IMR-90 (cell line): ENCODE data around the gene DACH1. TPM values are rescaled to one million over a fixed set of nuclear protein-coding genes. Genes with fewer than 3 reads are reported as not detected.
A peak's percentile ranks its signal among the peaks of the same experiment; 100 is the strongest.

Experiments used
- ATAC-seq: fragments of 200-7000 bp; cut with Tn5 transposase; 2 replicates; pipeline ENCODE4 v1.9.1; 2020; ENCODE audit warnings: low read depth, mild to moderate bottlenecking, moderate library complexity
- BruUV-seq: library from RNA; stranded (reverse); fragments of 400-500 nt; replicated peaks from 2 replicates; lab custom pipeline; 2021; lab: Mats Ljungman, UMichigan
- CTCF ChIA-PET: fragments of 300-600 bp; formaldehyde crosslinking; extraction: SDS; loops from one replicate; lab custom pipeline; 2021; ENCODE audit warnings: antibody characterized with exemption; lab: Yijun Ruan, JAX
- POLR2A ChIA-PET: fragments of 300-600 bp; sonication (Branson Sonifier 250); formaldehyde crosslinking; loops from one replicate; lab custom pipeline; 2022; ENCODE audit warnings: antibody characterized with exemption; ENCODE audit not compliant: unreplicated experiment; lab: Charles Lee
- DNase-seq: peaks from one replicate; pipeline ENCODE4 v3.0.0; 2013
- H2AFZ ChIP-seq: replicated peaks from 2 replicates; pipeline ENCODE3; 2013; ENCODE audit warnings: low read length, mild to moderate bottlenecking; ENCODE audit not compliant: poor library complexity
- H2AK5ac ChIP-seq: 2 replicates; pipeline ENCODE4 v1.6.1; 2013; ENCODE audit warnings: low read depth, low read length, inconsistent platforms
- H2AK9ac ChIP-seq: replicated peaks from 2 replicates; pipeline ENCODE3; 2013; ENCODE audit warnings: mild to moderate bottlenecking, low read depth, low read length, moderate library complexity; ENCODE audit not compliant: poor library complexity
- H2BK120ac ChIP-seq: 2 replicates; pipeline ENCODE4 v1.6.1; 2013; ENCODE audit warnings: low read depth, low read length, inconsistent platforms
- H2BK15ac ChIP-seq: 3 replicates; pipeline ENCODE4 v1.6.1; 2013; ENCODE audit warnings: low read depth, low read length, inconsistent platforms
- H2BK20ac ChIP-seq: 2 replicates; pipeline ENCODE4 v1.6.1; 2013; ENCODE audit warnings: low read depth, mild to moderate bottlenecking, inconsistent platforms, low read length, moderate library complexity
- H2BK5ac ChIP-seq: 2 replicates; pipeline ENCODE4 v1.6.1; 2013; ENCODE audit warnings: mild to moderate bottlenecking, low read depth, low read length, inconsistent platforms; ENCODE audit not compliant: poor library complexity, severe bottlenecking
- H3K14ac ChIP-seq: replicated peaks from 2 replicates; pipeline ENCODE4 v1.6.1; 2013; ENCODE audit warnings: low read depth, low read length, inconsistent platforms
- H3K18ac ChIP-seq: 2 replicates; pipeline ENCODE4 v1.6.1; 2013; ENCODE audit warnings: low read depth, low read length, control low read depth
- H3K23ac ChIP-seq: 2 replicates; pipeline ENCODE4 v1.6.1; 2013; ENCODE audit warnings: low read depth, low read length, inconsistent platforms
- H3K27ac ChIP-seq: 2 replicates; pipeline ENCODE4 v1.5.1; 2013; ENCODE audit warnings: mild to moderate bottlenecking, control low read depth, low read length; ENCODE audit not compliant: insufficient read depth
- H3K27me3 ChIP-seq: 2 replicates; pipeline ENCODE4 v1.6.1; 2013; ENCODE audit warnings: low read length; ENCODE audit not compliant: control insufficient read depth, insufficient read depth
- H3K36me3 ChIP-seq: 2 replicates; pipeline ENCODE4 v1.6.1; 2013; ENCODE audit warnings: low read length, mixed read lengths; ENCODE audit not compliant: control insufficient read depth, insufficient read depth
- H3K4ac ChIP-seq: 2 replicates; pipeline ENCODE4 v1.6.1; 2013; ENCODE audit warnings: low read depth, low read length, inconsistent platforms
- H3K4me1 ChIP-seq: 2 replicates; pipeline ENCODE4 v1.6.1; 2013; ENCODE audit warnings: low read length, mixed read lengths; ENCODE audit not compliant: control insufficient read depth, insufficient read depth
- H3K4me2 ChIP-seq: 2 replicates; pipeline ENCODE4 v1.6.1; 2013; ENCODE audit warnings: low read depth, mild to moderate bottlenecking, control low read depth, low read length, moderate library complexity
- H3K4me3 ChIP-seq: 2 replicates; pipeline ENCODE4 v1.5.1; 2013; ENCODE audit warnings: low read depth, mild to moderate bottlenecking, control low read depth, low read length, moderate library complexity; ENCODE audit not compliant: insufficient read depth
- H3K56ac ChIP-seq: 2 replicates; pipeline ENCODE4 v1.6.1; 2013; ENCODE audit warnings: low read length, inconsistent platforms; ENCODE audit not compliant: insufficient read depth; ENCODE audit errors: extremely low read depth
- H3K79me1 ChIP-seq, 2 experiments: 2 replicates each; pipeline ENCODE4 v1.6.1; 2013; ENCODE audit warnings: low read length in 2 of 2, inconsistent platforms in 1 of 2, low read depth in 1 of 2
- H3K9ac ChIP-seq: 2 replicates; pipeline ENCODE4 v1.6.1; 2013; ENCODE audit warnings: low read depth, low read length, control low read depth
- H3K9me1 ChIP-seq: 2 replicates; pipeline ENCODE4 v1.6.1; 2013; ENCODE audit warnings: low read length, inconsistent platforms; ENCODE audit not compliant: insufficient read depth
- H3K9me3 ChIP-seq: 2 replicates; pipeline ENCODE4 v1.6.1; 2013; ENCODE audit warnings: low read length; ENCODE audit not compliant: control insufficient read depth, insufficient read depth
- H4K20me1 ChIP-seq: 2 replicates; pipeline ENCODE4 v1.6.1; 2013; ENCODE audit warnings: low read length, inconsistent platforms; ENCODE audit not compliant: insufficient read depth
- H4K5ac ChIP-seq: 2 replicates; pipeline ENCODE4 v1.6.1; 2013; ENCODE audit warnings: mild to moderate bottlenecking, low read depth, low read length, control low read depth
- H4K8ac ChIP-seq, 2 experiments: 2 replicates each; pipeline ENCODE4 v1.6.1; 2013; ENCODE audit warnings: low read depth in 2 of 2, low read length in 2 of 2, control low read depth in 1 of 2, inconsistent platforms in 1 of 2
- H4K91ac ChIP-seq: 2 replicates; pipeline ENCODE4 v1.6.1; 2013; ENCODE audit warnings: low read depth, low read length, inconsistent platforms; ENCODE audit not compliant: insufficient read depth
- CEBPB ChIP-seq: IDR thresholded peaks from 2 replicates; pipeline ENCODE4 v1.6.1; 2012; ENCODE audit warnings: low read depth, low read length, improper control_type of control experiment
- CHD1 ChIP-seq: IDR thresholded peaks from 2 replicates; pipeline ENCODE4 v1.6.1; 2012; ENCODE audit warnings: low read depth, low read length, improper control_type of control experiment
- MAFK ChIP-seq: IDR thresholded peaks from 2 replicates; pipeline ENCODE4 v1.6.1; 2012; ENCODE audit warnings: low read depth, low read length, improper control_type of control experiment
- MAZ ChIP-seq: IDR thresholded peaks from 2 replicates; pipeline ENCODE4 v1.6.1; 2012; ENCODE audit warnings: low read depth, mild to moderate bottlenecking, low read length, improper control_type of control experiment, moderate library complexity, borderline replicate concordance
- NFE2L2 ChIP-seq: fragments of 150-350 bp; IDR thresholded peaks from 2 replicates; pipeline ENCODE4 v1.6.1; 2016; ENCODE audit warnings: low read depth, mild to moderate bottlenecking, low read length
- RFX5 ChIP-seq: IDR thresholded peaks from 2 replicates; pipeline ENCODE4 v1.8.0; 2012; ENCODE audit warnings: low read depth, mild to moderate bottlenecking, low read length, moderate library complexity
- SMC3 ChIP-seq: fragments of 150-350 bp; IDR thresholded peaks from 2 replicates; pipeline ENCODE4 v1.6.1; 2016; ENCODE audit warnings: low read depth, mild to moderate bottlenecking, antibody characterized with exemption, low read length, moderate library complexity
- dilution Hi-C: fragments of 300-500 bp; cut with HindIII; formaldehyde crosslinking; loops from one replicate; pipeline ENCODE4 v1.14.3; 2018; ENCODE audit warnings: low sequenced_read_pairs; ENCODE audit not compliant: unreplicated experiment
- in situ Hi-C: fragments of 300-500 bp; cut with MboI; formaldehyde crosslinking; loops from 3 replicates; pipeline ENCODE4 v1.14.3; 2019; ENCODE audit warnings: low sequenced_read_pairs, inconsistent platforms, mixed read lengths
- intact Hi-C: fragments of 100-400 bp; cut with micrococcal nuclease; formaldehyde crosslinking; loops from 2 replicates; pipeline ENCODE4 v1.10.0; 2022
- polyA plus RNA-seq, 3 experiments: library from polyadenylated mRNA; depleted of rRNA; stranded (reverse); fragments of >200 nt; gene quantifications; 2 replicates each; pipeline ENCODE4 v1.2.3, GENCODE V29; 2012; ENCODE audit warnings: low replicate concordance in 1 of 3
- total RNA-seq: library from RNA; depleted of rRNA; stranded (reverse); fragments of >200 nt; gene quantifications from 2 replicates; pipeline ENCODE4 v1.2.3, GENCODE V29; 2012

Gene DACH1
- total and polyA plus RNA-seq, 2 of the 4 experiments (the other 2 are of a cell fraction), result not detected

GRCh38 chr13:71618159-71618558 is 248.8 kb downstream of the DACH1 start:
- H4K91ac ChIP-seq, result no peak overlapping the region
- intact Hi-C loops, result no loop called here
- POLR2A ChIA-PET, result no interaction called here
- no peak overlapping the region for H2BK120ac ChIP-seq
- DNase-seq, result peak; percentile 53
- H3K9me3 ChIP-seq, result no peaks in the 10 kb centered on the region
- no peaks in the 10 kb centered on the region for H3K9me1 ChIP-seq
- no peak overlapping the region for H4K8ac ChIP-seq
- H3K36me3 ChIP-seq, result no peaks in the 10 kb centered on the region
- H2AK5ac ChIP-seq, result no peak overlapping the region
- no peaks in the 10 kb centered on the region for H3K4me1 ChIP-seq
- no peak overlapping the region for H3K4me2 ChIP-seq
- BruUV-seq, result no TSS peak
- TF ChIP-seq CHD1 (no peak), CEBPB (no peak), NFE2L2 (no peak), MAZ (no peak), MAFK (0 out of 2 replicates have a peak, but pooled peaks have one; percentile 9), RFX5 (no peak), SMC3 (no peak)
- no peak overlapping the region for H2BK20ac ChIP-seq
- no peak overlapping the region for H3K18ac ChIP-seq
- H3K9ac ChIP-seq, result no peak overlapping the region
- no peak overlapping the region for H3K14ac ChIP-seq
- no peak overlapping the region for H2BK15ac ChIP-seq
- H3K4ac ChIP-seq, result no peak overlapping the region
- no peak overlapping the region for H2AFZ ChIP-seq
- no peak overlapping the region for H3K23ac ChIP-seq
- H3K27me3 ChIP-seq, result no peaks in the 10 kb centered on the region
- H3K27ac ChIP-seq, result no peak overlapping the region
- H3K56ac ChIP-seq, result no peak overlapping the region
- H2BK5ac ChIP-seq, result no peak overlapping the region
- no peaks in the 10 kb centered on the region for H4K20me1 ChIP-seq
- no peak overlapping the region for H2AK9ac ChIP-seq
- no peak for ATAC-seq
- in situ Hi-C loops, result no loop called here
- no peaks in the 10 kb centered on the region for H3K79me1 ChIP-seq
- H3K4me3 ChIP-seq, result no peak overlapping the region
- CTCF ChIA-PET, result no interaction called here
- dilution Hi-C loops, result no loop called here
- no peak overlapping the region for H4K5ac ChIP-seq
